Tibial artery (tissue), 4 donors: ENCODE measurements around the gene FAM171A1.

ENCODE experiments used
- DNase-seq, 2 donors: peaks; one replicate each; pipeline ENCODE4 v3.0.0-alpha.2; 2019
- H3K27ac ChIP-seq, 2 donors: fragments of 200-600 bp; sonication (generic) in 1 of 2; 1 replicate in 1 of 2; 2 replicates in 1 of 2; pipeline ENCODE4 v1.5.1; 2018 to 2019; ENCODE audit warnings: mild to moderate bottlenecking in 1 of 2
- H3K27me3 ChIP-seq, 2 donors: fragments of 200-600 bp; sonication (generic) in 1 of 2; one replicate each; pipeline versions ENCODE4 v1.5.1 to v1.6.0; 2016 to 2019
- H3K36me3 ChIP-seq, 3 donors: fragments of 200-600 bp; sonication (generic) in 2 of 3; one replicate each; pipeline ENCODE4 v1.5.1; 2016 to 2019; ENCODE audit warnings: mild to moderate bottlenecking in 2 of 3
- H3K4me1 ChIP-seq, 4 donors: fragments of 200-600 bp; sonication (generic) in 2 of 4; 1 replicate in 3 of 4; 2 replicates in 1 of 4; pipeline ENCODE4 v1.5.1; 2016 to 2019
- H3K4me3 ChIP-seq, 2 donors: fragments of 200-600 bp; sonication (generic) in 1 of 2; 1 replicate in 1 of 2; 2 replicates in 1 of 2; pipeline ENCODE4 v1.5.1; 2018 to 2019; ENCODE audit warnings: mild to moderate bottlenecking in 2 of 2
- H3K9me3 ChIP-seq, 3 donors: fragments of 200-600 bp; sonication (generic) in 1 of 3; one replicate each; pipeline ENCODE4 v1.5.1; 2016 to 2019
- intact Hi-C: fragments of 100-400 bp; cut with DNase I; formaldehyde crosslinking; loops from one replicate; pipeline ENCODE4 v1.15.0; 2023; ENCODE audit warnings: low total_unique reads
- TF ChIP-seq, protein P1 (sequence below), 2 experiments: fragments of 200-600 bp in 1 of 2; fragments of 450-650 bp in 1 of 2; IDR thresholded peaks; one replicate each; pipeline ENCODE4 v1.5.1; 2017 to 2019; ENCODE audit warnings: antibody characterized with exemption in 2 of 2, mild to moderate bottlenecking in 1 of 2, moderate library complexity in 1 of 2

FAM171A1 gene

GRCh38 chr10:15172306-15172840, 198.7 kb downstream of the FAM171A1 start:
- H3K4me1 ChIP-seq: peaks cover 0 to 9% (median 6%) of the 10 kb centered on the region in 4 donors
- no peaks in the 10 kb centered on the region for H3K9me3 ChIP-seq
- H3K36me3 ChIP-seq: no peaks in the 10 kb centered on the region
- DNase-seq: no peak
- no peak overlapping the region for H3K4me3 ChIP-seq
- TF ChIP-seq, protein P1, sequence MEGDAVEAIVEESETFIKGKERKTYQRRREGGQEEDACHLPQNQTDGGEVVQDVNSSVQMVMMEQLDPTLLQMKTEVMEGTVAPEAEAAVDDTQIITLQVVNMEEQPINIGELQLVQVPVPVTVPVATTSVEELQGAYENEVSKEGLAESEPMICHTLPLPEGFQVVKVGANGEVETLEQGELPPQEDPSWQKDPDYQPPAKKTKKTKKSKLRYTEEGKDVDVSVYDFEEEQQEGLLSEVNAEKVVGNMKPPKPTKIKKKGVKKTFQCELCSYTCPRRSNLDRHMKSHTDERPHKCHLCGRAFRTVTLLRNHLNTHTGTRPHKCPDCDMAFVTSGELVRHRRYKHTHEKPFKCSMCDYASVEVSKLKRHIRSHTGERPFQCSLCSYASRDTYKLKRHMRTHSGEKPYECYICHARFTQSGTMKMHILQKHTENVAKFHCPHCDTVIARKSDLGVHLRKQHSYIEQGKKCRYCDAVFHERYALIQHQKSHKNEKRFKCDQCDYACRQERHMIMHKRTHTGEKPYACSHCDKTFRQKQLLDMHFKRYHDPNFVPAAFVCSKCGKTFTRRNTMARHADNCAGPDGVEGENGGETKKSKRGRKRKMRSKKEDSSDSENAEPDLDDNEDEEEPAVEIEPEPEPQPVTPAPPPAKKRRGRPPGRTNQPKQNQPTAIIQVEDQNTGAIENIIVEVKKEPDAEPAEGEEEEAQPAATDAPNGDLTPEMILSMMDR (IDR thresholded peaks at IDR 0.05): no peak
- intact Hi-C loops: no loop called here
- H3K27me3 ChIP-seq: no peaks in the 10 kb centered on the region
- no peak overlapping the region for H3K27ac ChIP-seq

DNA sequence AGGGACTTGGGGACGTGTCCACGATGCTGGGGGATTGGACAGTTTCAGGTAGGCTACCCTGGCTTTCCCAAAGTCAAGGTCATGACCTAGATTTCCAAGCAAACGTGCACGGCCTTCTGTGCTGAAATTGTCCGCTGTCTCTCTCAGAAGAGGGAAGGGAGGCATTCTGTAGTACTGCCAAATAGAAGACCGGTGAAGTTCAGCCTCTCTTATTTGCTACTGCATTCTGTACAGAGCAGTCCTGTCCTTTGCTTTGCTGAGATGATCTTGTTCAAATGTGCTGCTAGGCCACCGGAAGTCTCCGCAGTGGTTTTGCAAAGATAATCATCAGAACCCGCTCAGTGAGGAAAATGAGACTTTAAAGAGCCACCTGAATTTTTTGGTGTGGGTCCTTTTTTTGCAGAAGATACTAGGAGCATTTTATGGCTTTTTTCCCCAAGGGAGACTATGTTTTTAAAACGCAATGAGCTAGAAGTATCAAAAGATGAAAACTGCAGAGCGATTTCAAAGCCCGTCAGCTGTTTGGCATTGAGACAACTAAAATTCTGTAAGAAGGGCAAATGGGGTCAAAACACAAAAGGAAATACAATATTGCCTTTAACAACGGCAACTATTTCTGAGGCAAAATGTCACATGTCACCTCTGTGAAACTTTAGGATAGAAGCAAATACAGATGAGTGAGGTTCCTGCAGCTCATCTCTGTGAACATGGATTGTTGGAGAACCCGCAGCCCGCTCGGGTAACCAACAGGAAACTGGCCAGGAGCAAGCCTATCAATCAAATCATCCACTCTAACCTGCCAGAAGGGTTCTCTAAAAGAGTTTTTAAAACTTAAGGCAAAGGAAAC, 201.3 kb downstream of the FAM171A1 start:
- H3K27ac ChIP-seq: peak overlapping the region in 1 of 2 donors; percentile 58
- H3K4me1 ChIP-seq: peaks cover 0 to 25% (median 15%) of the 10 kb centered on the region in 4 donors
- TF ChIP-seq, protein P1 (IDR thresholded peaks at IDR 0.05): no peak
- no peaks in the 10 kb centered on the region for H3K27me3 ChIP-seq
- no peak overlapping the region for H3K4me3 ChIP-seq
- H3K36me3 ChIP-seq: no peaks in the 10 kb centered on the region
- DNase-seq: no peak
- intact Hi-C loops: loop anchor here (10.0 kb wide), 1 partner anchor 75 kb away; the partner anchor contains the start of gene RPP38
- H3K9me3 ChIP-seq: no peaks in the 10 kb centered on the region

- intact Hi-C loops: loop anchor here (10.0 kb wide), 1 partner anchor 74 kb away; the partner anchor contains the start of gene RPP38
- Histone ChIP-seq H3K4me3 (peak overlapping the region; percentile 16 to 20), H3K9me3 (no peaks in the 10 kb centered on the region), H3K27me3 (no peaks in the 10 kb centered on the region), H3K36me3 (no peaks in the 10 kb centered on the region), H3K27ac (peak overlapping the region in 1 of 2 donors; percentile 58), H3K4me1 (peaks cover 0 to 25% (median 15%) of the 10 kb centered on the region in 4 donors)
- DNase-seq: peak; percentile 93 to 97
- TF ChIP-seq, protein P1 (IDR thresholded peaks at IDR 0.05): no peak
Observed at GRCh38 chr10:15168786-15169554, 202.1 kb downstream of the FAM171A1 start.

GRCh38 chr10:15168291-15168785, 202.8 kb downstream of the FAM171A1 start, which contains the start of gene NMT2:
NMT2 (minus strand) TSS chr10:15168693; CDS start chr10:15168612, 81 bp downstream.
- Histone ChIP-seq H3K4me3 (peak within 1 kb of the TSS; percentile 76 to 92), H3K27me3 (no peaks in the 10 kb centered on the region), H3K9me3 (no peaks in the 10 kb centered on the region), H3K36me3 (no peaks in the 10 kb centered on the region), H3K27ac (peak within 1 kb of the TSS; percentile 86 to 88), H3K4me1 (peaks cover 0 to 25% (median 15%) of the 10 kb centered on the region in 4 donors)
- TF ChIP-seq, protein P1 (IDR thresholded peaks at IDR 0.05): peak; percentile 30 to 36
- intact Hi-C loops: loop anchor here (10.0 kb wide), 1 partner anchor 74 kb away; the partner anchor contains the start of gene RPP38
- DNase-seq: peak; percentile 78 to 91
